Right renal pelvis (tissue), 4 donors: ENCODE data around the gene S100A5. TPM values are rescaled to one million over a fixed set of nuclear protein-coding genes. Genes with fewer than 3 reads are reported as not detected.
A peak's percentile ranks its signal among the peaks of the same experiment; 100 is the strongest.
"Not testable (repeated sequence)": the region's sequence is repeated elsewhere in the genome, so short reads cannot be mapped to it uniquely, and the experiment has no call there.

Experiments used
- DNase-seq, 4 donors: peaks; one replicate each; pipeline ENCODE4 v3.0.0-alpha.2; 2013; ENCODE audit warnings: low read depth in 4 of 4, low spot score in 3 of 4, missing footprints in 1 of 4
- polyA plus RNA-seq, 4 donors: library from polyadenylated mRNA; unstranded; fragments of 120-200 nt; gene quantifications; one replicate each; pipeline ENCODE4 v1.2.1, GENCODE V29; 2013; ENCODE audit not compliant: insufficient read length in 4 of 4

Gene S100A5
- polyA plus RNA-seq, 4 donors: 0.70 to 1.1 (median 0.89) TPM

DNA sequence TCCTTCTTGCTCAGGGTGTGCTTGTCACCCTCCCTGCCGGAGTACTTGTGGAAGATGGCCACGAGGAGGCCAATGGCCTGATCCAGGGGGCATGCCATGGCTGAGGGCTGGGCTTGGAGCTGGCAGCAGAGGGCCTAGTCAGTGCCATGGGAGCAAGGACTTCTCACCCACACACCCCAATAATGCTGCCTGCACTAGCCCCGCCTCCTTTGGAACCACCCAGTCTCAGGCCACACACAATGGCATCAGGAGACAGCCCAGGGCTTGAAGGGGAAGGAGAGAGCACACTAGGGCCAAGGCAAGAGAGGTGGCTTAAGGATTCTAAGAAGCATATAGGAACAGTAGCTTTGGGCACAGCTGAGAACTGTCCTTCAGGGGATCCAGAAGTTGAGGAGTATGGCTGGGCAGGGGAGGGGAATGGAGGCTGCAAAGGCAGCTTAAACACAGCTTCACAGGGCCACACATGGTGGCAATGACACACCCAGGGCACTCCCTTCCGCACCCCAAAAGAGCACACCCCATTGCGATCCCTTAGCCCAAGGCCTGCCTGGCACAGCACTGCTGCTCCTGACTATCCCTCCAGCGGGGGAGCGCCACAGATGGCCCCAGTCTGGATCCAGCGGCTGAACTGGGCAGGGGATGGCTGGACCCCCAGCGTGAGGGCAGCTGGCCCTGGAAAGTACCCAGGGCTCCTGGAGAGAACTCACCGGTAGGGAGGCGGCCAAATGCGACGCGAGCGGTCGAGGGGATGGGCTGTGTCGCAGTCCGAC is 5.3 kb downstream of the S100A5 start, which contains the start of gene S100A6:
Gene S100A6 (minus strand): TSS at position 750 of the 770 bp plus-strand sequence. CDS start 652 bp downstream, at position 98.
- no peak for DNase-seq

- DNase-seq: no peak
Measured at GRCh38 chr1:153534925-153535241, 5.9 kb downstream of the S100A5 start.

DNA sequence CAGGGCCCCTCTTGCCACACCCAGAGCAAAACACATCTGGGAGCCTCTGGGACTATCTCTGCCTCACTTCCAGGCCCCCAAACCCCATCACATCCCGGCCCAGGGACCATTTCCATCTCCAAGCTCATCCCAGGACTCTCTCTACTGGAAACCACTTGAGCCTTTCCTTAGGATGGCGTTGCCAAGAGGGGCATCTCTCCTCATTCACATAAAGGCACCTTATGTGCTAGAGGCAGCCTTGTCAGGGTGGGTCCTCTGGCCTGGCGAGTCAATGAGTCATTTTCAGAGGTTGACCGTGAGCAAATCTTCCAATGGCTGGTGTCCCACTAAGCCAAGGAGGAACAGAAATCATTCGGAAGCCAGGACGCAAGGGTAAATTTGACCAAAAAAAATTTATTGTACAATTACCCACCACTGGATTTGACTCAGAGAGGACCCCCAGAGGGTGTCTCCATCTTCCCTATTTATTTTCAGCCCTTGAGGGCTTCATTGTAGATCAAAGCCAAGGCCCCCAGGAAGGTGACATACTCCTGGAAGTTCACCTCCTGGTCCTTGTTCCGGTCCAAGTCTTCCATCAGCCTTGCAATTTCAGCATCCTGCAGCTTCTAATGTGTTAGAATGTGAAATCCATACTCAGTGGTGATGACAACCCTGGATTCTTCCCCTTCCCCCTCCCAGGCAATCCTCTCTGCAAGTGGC is 6.4 kb downstream of the S100A5 start:
- DNase-seq: no peak

DNA sequence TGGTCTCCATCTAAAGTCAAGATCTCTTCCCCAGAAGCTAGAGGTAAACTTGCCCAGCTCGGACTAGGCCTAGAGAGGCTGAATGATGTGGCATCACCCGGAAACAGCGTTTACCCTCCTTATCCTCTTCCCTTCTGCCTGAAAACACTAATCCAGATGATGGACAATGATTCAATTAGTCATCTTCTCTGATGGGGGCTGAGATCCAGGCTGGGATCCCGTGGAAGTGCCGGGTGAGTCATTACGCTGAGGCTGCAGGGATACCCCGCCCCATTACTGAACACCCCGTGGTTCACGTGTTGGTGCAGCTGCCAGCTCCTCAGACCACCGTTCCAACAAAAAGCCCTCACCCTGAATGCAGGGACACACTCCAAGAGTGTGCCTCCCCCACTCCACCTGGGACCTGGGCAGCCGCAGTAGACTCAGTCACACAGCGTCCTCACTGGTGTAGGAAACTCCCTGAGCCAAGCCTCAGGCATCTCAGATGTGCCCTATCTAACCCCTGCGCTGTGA is 7.0 kb downstream of the S100A5 start:
- DNase-seq: no peak

GRCh38 chr1:153532769-153533599 is 7.8 kb downstream of the S100A5 start:
- DNase-seq: peak; percentile 66 to 76 (median 70)

GRCh38 chr1:153532181-153532580 is 8.6 kb downstream of the S100A5 start:
- no peak for DNase-seq

- DNase-seq: no peak
Measured at GRCh38 chr1:153531638-153532037, 9.1 kb downstream of the S100A5 start.

GRCh38 chr1:153527683-153528040 is 13.1 kb downstream of the S100A5 start:
- no peak for DNase-seq

- no peak for DNase-seq
Measured at GRCh38 chr1:153527023-153527682, 13.6 kb downstream of the S100A5 start.

GRCh38 chr1:153526132-153526543 is 14.6 kb downstream of the S100A5 start:
- DNase-seq: no peak

- DNase-seq: no peak
Measured at GRCh38 chr1:153525088-153525728, 15.5 kb downstream of the S100A5 start.

GRCh38 chr1:153522353-153523048 is 18.2 kb downstream of the S100A5 start:
- not testable (repeated sequence) for DNase-seq

DNA sequence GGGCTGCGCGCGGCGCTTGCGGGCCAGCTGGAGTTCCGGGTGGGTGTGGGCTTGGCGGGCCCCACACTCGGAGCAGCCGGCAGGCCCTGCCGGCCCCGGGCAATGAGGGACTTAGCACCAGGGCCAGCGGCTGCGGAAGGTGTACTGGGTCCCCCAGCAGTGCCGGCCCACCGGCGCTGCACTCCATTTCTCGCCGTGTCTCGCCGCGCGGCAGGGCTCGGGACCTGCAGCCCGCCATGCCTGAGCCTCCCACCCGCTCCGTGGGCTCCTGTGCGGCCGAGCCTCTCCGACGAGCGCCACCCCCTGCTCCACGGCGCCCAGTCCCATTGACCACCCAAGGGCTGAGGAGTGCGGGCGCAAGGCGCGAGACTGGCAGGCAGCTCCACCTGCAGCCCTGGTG is 18.9 kb downstream of the S100A5 start:
- not testable (repeated sequence) for DNase-seq

GRCh38 chr1:153520818-153521476 is 19.8 kb downstream of the S100A5 start:
- no peak for DNase-seq

DNA sequence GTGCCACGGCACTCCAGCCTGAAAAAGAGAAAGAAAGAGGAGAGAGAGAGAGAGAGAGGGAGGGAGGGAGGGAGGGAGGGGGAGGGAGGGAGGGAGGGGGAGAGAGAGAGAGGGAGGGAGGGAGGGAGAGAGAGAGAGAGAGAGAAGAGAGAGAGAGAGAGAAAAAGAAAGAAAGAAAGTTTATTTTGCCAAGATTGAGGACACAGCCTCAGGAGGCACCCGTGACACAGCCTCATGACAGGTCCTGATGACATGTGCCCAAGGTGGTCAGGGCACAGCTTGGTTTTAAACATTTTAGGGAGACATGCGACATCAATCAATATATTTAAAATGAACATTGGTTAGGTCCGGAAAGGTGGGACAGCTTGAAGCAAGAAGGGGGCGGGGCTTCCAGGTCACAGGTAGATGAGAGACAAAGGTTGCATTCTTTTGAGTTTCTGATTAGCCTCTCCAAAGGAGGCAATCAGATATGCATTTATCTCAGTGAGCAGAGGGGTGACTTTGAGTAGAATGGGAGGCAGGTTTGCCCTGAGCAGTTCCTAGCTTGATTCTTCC is 20.5 kb downstream of the S100A5 start:
- not testable (repeated sequence) for DNase-seq

DNA sequence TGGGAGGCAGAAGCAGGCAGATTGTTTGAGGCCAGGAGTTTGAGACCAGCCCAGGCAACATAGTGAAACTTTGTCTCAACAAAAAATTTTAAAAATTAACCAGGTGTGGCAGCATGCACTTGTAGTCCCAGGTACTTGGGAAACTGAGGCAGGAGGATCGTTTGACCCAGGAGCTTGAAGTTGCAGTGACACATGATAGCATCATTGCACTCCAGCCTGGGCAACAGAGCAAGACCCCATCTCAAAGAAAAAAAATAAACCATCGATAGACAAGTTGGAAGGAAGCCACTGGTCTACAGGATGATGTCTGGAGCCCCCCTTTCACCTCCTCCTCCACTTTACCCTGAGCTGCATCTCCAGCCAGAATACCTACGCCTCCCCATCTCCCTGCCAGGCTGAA is 21.5 kb downstream of the S100A5 start:
- no peak for DNase-seq

- no peak for DNase-seq
Measured at GRCh38 chr1:153515504-153516394, 25.0 kb downstream of the S100A5 start.

GRCh38 chr1:153513666-153514065 is 27.1 kb downstream of the S100A5 start:
- DNase-seq: no peak
